ENCODE measurements around the gene LCORL.

LCORL gene

DNA sequence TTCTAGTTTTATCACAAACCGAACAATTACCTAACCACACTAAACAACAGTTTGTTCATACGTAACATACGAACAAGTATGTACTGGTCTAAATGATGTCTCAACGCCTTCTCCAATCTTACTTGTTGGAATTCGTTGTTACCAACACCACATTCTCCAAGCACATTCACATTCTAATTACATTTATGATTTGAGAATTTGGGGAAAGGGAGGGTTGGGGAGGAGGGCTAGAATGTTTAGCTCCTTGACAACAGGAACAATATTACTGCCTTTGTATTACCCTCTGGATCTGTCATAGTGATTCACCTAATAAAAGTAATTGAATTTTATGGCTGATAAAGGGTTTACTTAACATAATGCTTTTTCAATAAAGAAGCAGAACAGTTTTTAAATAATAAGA is 24.4 kb downstream of the LCORL start:
- TF ChIP-seq, protein P1, sequence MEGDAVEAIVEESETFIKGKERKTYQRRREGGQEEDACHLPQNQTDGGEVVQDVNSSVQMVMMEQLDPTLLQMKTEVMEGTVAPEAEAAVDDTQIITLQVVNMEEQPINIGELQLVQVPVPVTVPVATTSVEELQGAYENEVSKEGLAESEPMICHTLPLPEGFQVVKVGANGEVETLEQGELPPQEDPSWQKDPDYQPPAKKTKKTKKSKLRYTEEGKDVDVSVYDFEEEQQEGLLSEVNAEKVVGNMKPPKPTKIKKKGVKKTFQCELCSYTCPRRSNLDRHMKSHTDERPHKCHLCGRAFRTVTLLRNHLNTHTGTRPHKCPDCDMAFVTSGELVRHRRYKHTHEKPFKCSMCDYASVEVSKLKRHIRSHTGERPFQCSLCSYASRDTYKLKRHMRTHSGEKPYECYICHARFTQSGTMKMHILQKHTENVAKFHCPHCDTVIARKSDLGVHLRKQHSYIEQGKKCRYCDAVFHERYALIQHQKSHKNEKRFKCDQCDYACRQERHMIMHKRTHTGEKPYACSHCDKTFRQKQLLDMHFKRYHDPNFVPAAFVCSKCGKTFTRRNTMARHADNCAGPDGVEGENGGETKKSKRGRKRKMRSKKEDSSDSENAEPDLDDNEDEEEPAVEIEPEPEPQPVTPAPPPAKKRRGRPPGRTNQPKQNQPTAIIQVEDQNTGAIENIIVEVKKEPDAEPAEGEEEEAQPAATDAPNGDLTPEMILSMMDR (IDR thresholded peaks at IDR 0.05; ENCODE audit: borderline replicate concordance, control extremely low read depth, extremely low read depth, insufficient read depth, missing control alignments): no peak
- no peak for DNase-seq (ENCODE audit: low spot score)
- in situ Hi-C loops (cut with MboI; ENCODE audit: low sequenced_read_pairs, unreplicated experiment): no loop called here

DNA sequence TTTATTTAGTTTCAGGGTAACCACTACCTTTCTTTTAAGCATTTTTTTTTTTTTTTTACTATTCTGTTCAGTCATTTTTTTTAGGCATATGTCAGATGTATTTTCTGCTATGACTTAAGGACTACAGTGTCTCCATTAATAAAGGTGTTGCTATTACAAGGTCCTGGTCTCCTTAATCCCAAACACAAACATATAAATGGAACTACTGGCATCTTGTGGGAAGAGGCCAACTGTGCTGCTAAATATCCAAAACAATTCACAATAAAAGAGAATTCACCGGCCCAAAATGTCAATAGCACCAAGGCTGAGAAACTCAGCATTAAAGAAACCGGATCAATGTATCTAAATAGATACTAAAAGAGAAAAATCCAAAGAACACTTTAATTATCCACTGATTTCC is 26.4 kb downstream of the LCORL start:
- in situ Hi-C loops (cut with MboI; ENCODE audit: low sequenced_read_pairs, unreplicated experiment): no loop called here
- no peak for DNase-seq (ENCODE audit: low spot score)
- TF ChIP-seq, protein P1 (IDR thresholded peaks at IDR 0.05; ENCODE audit: borderline replicate concordance, control extremely low read depth, extremely low read depth, insufficient read depth, missing control alignments): no peak

DNA sequence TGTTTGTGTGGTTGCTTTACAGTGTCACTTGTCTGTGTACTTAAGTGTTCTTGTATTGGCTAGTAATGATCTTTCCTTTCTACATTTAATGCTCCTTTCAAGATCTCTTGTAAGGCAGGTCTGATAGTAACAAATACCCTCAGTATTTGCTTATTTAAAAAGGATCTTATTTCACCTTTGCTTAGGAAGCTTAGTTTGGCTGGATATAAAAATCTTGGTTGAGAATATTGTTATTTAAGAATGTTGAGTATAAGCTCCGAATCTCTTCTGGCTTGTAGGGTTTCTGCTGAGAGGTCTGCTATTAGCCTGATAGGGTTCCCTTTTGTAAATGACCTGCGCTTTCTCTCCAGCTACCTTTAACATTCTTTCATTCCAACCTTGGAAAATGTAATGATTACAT is 35.7 kb downstream of the LCORL start:
- TF ChIP-seq, protein P1 (IDR thresholded peaks at IDR 0.05; ENCODE audit: borderline replicate concordance, control extremely low read depth, extremely low read depth, insufficient read depth, missing control alignments): no peak
- in situ Hi-C loops (cut with MboI; ENCODE audit: low sequenced_read_pairs, unreplicated experiment): no loop called here

DNA sequence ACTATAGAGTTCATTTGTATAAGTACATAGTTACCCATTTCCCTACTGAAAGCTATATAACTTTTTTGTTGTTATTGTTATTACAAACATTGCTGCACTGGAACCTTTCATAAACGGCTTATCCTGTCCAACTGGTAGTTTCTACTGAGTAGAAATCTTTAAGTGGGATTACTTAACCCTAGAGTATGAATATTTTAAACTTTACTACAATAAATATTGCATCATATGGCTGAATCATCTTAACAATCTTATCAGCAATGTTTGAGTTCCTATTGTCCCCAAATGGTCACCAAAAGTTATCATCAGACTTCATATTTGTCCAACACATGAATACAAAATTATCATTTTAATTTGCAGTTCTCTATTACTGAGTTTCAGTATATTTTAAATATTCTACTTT is 40.5 kb downstream of the LCORL start:
- in situ Hi-C loops (cut with MboI; ENCODE audit: low sequenced_read_pairs, unreplicated experiment): no loop called here
- TF ChIP-seq, protein P1 (IDR thresholded peaks at IDR 0.05; ENCODE audit: borderline replicate concordance, control extremely low read depth, extremely low read depth, insufficient read depth, missing control alignments): no peak
- DNase-seq (ENCODE audit: low spot score): no peak

More for the DNA sequence above, 35.7 kb downstream of the LCORL start:
- no peak for DNase-seq (ENCODE audit: low spot score)

DNA sequence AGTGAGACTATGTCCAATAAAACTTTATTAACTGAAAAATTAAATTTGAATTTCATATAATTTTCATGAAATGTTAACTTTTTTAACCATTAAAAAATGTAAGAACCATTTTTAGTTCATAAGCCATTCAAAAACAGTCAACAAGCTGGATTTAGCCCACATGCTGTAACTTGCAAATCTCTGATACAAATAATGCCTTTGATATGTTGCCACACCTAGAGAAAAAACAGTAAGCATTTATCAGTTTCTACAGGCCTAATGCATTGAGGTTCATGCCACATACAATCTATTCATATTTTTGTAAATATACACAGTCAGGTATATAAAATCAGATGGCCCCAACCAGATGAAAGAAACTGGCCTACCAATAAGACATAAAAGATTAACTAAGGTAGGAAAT is 52.8 kb downstream of the LCORL start:
- no peak for DNase-seq (ENCODE audit: low spot score)
- in situ Hi-C loops (cut with MboI; ENCODE audit: low sequenced_read_pairs, unreplicated experiment): no loop called here
- TF ChIP-seq, protein P1 (IDR thresholded peaks at IDR 0.05; ENCODE audit: borderline replicate concordance, control extremely low read depth, extremely low read depth, insufficient read depth, missing control alignments): no peak

DNA sequence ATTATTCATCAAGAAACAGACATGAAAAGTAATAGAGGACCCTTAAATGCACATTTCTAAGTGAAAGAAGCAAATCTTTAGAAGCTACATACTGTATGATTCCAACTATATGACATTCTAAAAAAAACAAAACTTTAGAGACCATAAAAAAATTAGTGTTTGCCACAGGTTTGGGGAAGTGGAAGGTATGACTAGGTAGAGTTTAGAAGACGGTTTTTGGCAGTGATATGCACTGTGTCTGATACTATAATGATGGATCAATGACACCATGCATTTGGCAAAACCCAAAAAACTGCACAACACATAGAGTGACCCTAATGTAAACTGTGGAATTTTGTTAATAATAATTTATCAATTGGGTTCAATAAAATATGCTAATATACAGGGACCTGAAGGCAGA is 54.5 kb downstream of the LCORL start:
- TF ChIP-seq, protein P1 (IDR thresholded peaks at IDR 0.05; ENCODE audit: borderline replicate concordance, control extremely low read depth, extremely low read depth, insufficient read depth, missing control alignments): no peak
- no peak for DNase-seq (ENCODE audit: low spot score)
- in situ Hi-C loops (cut with MboI; ENCODE audit: low sequenced_read_pairs, unreplicated experiment): no loop called here

DNA sequence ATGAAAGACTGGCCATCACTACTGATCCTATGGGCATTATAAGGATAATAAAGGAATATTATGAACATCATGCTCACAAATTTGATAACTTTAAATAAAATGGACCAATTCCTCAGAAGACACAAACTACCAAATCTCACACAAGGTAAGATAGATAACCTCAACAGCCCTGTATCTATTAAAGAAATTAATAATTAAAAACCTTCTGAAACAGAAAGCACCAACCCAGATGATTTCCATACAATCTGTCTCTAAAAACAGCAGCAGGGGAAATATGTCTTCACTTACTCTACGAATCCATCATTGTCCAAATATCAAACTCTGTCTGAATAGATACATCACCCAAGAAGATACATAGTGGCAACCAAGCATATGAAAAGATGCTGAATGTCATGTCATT is 55.2 kb downstream of the LCORL start:
- no peak for DNase-seq (ENCODE audit: low spot score)
- in situ Hi-C loops (cut with MboI; ENCODE audit: low sequenced_read_pairs, unreplicated experiment): no loop called here
- TF ChIP-seq, protein P1 (IDR thresholded peaks at IDR 0.05; ENCODE audit: borderline replicate concordance, control extremely low read depth, extremely low read depth, insufficient read depth, missing control alignments): no peak

Measured in GM13976 (cell line).